Stimulated activated CD8-positive, alpha-beta memory T cell treated with anti-CD3 and anti-CD28 coated beads, Interleukin-15, amount 100 ng/mL, for 48 hours (primary cell): ENCODE data around the gene ROM1.

Experiments
- DNase-seq, 2 donors: peaks; one replicate each; pipeline ENCODE4 v3.0.0-alpha.2; 2020; ENCODE audit warnings: low read depth in 2 of 2

The ROM1 gene

DNA sequence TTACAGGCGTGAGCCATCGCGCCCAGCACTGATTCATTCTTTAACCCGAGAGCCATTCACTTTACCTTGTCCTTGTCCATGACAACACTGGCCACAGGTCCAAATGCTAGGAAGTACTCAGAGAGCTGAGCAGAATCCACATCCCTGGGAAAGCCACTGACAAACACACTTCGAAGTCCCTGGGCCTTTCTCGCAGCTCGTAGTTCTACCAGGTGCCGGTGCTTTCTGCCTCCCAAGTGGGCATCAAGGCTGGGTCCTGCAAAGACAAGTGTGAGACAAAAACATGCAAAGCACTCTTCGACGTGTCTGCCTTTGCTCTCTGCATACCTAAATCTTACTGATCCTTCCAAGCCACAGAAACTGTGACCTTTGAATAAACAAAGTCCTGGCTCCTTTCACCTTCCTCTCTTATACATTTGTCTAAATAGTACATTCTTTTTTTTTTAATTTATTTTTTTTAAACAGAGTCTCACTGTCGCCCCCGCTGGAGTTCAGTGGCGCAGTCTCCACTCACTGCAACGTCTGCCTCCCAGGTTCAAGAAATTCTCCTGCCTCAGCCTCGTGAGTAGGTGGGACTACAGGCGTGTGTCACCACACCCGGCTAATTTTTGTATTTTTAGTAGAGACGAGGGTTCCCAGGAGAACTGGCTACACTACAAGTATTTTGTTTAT lies 24.0 kb upstream of the ROM1 start:
- DNase-seq = no peak

DNA sequence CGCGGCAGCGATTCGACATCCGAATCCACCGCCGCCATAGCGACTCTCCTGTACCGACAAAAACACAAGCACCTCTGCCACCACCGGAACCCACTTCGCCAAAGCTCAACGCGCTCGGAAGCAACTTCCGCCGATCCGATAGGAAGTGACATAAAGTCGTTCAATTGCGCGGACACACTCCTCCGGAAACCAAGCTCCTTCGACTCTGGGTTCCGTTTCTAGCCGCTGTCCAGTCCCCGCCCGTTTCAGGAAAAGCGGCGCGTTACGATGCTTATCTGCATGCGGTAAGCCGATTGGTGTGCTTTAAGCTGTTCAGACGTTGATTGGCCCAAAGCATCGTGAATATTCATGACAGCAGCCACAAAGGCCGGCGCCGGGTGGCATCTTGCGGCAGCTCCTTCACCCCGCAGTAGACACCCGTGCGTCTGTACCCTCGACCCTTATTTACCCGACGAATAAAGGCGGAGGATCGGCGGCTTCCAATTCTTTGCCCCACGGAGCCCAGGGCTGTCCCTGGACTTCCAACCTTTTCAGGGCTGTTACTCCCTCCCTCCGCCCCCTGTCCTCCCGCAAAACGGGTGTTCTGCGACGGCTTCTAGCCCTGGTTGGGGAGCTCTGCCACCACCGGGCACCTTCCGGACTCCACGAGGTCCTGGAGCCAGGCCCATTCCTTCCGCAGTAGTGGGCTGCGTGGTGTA lies 21.5 kb upstream of the ROM1 start, which contains the start of gene TUT1:
TSS of gene TUT1 (minus strand) at position 76 of the 698 bp plus-strand sequence. CDS start at position 38, 38 bp downstream.
- peak; percentile 90 to 92 for DNase-seq

DNA sequence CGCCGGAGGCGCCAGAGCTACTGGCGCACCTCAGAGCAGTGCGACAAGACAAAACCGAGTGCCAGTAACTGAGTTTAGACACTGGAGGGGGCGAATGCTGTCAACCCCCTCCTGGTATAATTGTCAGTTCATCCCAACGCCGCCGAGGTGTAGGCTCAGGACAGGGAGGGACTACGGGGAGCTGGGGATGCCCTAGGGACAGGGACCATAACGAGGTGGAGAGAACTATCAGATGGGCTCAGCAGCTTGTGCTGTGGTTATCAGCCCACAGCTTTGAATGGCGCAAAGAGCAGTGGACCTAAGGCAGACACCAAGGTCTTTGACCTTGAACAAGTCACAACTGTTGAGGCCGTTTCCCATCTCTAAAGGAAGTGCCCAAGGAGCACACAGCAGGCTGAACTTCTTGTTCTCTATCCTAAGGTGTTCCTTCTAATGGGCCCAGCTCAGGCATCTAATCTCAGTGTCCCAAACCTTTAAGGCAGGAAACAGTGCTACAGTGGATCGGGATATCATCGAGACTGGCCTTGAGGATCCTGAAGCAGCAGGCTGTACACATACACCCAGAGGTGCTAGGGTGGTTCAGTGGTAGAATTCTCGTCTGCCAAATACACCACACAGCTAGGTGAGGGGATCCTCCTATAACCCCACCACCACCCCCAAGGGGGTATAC lies 20.8 kb upstream of the ROM1 start:
- DNase-seq = no peak

DNA sequence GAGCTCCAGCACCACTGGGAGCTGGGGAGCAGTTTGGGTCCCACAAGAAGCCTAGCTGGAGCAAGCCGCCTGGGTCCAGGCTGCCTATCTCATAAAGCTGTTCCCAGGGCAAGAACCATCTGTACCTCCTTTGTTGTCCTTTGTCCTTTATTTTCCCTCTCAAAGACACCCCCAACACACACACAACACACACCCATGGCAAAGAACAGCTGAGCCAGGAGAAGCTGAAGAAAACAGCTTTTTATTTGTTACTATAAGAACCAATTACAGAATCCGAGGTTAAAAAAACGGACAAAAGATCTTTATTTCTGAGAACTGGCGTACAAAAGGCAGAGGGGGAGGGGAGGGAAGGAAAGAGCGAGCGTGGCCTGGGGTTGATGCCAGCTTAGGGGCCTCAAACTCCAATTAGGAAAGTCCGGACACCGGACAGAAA lies 20.1 kb upstream of the ROM1 start:
- DNase-seq = no peak

DNA sequence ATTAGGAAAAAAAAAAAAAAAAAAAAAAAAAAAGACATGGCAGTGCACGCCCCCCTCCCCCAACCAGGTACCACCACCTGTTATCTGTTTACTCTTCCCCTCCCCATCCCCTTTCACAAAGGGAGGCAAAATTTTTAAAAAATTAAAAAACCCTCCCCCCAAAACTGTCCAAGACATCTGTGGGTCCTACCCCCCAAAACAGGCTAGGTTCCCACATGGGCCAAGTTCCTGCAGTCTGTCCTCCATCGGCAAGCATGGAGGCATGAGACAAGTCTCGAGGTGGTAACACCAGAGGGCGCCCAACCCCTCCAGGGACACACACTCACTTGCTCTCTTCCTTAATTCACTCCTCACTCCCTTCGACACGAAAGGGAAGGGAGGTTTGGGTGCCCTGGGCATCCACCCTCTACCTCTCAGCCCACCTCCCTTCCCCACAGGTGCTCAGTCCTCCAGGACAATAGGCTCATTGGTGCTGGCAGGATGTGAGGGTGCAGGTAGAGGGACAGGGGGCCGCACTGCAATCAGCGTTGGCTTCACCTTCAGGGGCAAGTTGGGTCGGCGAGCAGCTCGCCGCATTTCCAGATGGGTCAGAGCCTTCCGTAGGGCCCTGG lies 19.5 kb upstream of the ROM1 start:
- peak; percentile 57 to 58 for DNase-seq

DNA sequence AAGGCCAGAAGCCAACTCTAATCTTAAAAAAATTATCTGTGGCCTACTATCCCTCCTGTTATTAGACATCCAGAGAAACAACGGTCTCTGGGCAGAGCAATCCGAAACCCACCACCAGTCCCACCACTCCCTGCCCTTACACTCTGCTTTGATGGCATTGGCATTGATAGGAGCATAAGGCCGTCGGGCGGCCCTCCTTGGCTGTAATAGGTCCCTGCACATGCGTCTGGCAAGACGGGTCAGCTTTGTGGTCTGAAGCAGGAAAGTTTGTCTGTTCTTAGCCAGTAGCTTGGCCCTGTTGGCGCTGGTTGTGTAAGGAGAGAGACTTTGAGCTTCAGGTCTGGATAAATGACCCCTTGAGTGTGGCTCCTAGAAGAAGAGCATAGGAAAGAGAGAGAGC lies 17.9 kb upstream of the ROM1 start:
- DNase-seq = no peak

DNA sequence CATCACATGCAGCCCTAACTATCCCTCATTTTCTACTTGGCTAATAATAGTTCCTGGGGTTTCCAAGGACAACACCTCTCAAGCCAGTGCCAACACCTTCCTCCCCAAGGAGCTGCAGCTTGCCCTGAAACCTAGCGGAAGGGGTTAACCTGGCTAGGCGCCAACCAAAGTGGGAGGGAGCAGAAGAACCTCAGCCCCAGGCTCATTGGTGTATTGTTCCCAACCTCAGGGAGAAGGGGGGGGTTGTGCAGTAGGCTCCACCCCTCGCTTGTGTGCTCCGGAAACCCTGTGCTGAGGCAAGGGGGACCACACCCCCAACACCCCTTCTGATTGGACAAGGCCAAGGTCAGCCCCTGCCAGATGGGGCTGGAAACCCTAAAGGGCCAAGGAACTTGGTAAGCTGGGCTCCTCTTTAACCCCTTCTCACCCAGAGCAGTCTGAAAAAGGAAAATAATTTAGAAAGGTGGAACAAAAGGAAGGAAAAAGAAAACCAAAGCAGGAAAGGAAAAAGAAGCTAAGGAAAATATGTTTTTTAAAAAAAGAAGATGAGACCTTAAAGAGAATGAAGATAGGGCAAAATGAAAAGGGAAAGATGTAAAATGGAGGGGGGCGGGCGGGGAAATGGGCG lies 13.9 kb upstream of the ROM1 start:
- peak; percentile 94 to 96 for DNase-seq

DNA sequence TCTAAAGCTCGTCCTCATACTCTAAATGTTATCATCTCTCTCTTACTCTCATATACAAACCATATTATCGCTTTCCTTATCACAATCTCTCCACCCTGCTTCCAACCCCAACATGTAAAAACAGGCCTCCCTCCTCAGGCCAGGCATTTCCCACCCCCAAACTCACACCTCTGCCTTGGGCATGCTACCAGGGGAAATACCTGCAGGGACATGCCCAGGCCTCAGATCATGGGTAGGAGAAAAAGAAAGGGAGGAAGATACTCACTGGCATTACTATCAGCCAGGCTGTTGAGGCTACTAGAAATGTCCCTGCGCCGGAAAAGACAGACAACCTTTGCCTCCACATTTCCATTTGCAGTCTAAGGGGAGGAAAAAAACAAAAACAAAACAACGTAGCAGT lies 13.2 kb upstream of the ROM1 start:
- no peak for DNase-seq

DNA sequence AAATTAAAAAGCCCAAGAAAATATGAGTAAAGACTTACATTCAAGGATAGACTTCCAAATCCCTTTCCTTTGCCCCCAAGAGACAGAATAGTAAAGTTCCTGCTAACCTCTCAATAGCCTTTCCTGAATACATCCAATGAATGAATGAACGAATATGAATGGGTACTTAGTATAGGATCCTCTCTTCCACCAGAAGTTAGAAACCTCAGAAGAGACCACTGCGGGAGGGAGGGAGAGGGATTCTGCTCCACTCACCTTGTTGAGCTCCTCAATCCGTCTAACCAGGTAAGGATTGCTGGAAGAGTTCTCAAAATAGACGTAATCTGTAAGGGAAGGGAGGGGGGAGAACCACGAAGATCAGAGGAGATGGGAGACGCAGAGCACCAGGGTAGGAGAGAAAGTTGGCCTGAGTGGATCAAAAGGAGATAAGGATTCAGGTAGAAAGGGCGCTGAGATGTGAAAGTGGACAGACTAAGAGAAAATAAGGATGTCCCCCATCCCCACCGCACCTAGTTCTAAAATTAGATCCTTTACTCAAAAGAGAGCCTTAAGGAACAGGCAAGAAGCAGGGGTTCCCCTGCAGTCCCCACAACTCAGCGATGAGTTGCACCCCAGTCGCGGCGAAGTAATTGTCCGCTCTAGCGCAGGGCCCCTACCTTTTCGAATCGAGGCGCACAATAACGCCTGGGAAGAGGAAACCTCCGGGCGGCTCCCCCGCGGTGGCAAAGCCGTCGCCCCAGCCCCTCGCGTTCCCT lies 12.5 kb upstream of the ROM1 start:
- no peak for DNase-seq

DNA sequence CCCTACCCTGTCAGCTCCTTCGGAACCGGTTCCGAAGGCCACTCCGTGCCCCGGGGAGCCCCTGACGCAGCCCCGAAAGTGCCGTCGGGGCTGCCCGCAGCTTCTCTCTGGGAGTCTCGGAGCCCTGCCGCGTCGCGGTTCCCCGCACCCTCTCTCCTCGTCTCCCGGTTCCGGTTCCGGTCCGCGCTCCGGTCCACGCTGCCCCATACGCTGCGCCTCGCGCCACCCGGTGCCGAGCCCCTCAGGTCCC lies 12.0 kb upstream of the ROM1 start:
- peak in 1 of 2 donors; percentile 28 for DNase-seq

DNA sequence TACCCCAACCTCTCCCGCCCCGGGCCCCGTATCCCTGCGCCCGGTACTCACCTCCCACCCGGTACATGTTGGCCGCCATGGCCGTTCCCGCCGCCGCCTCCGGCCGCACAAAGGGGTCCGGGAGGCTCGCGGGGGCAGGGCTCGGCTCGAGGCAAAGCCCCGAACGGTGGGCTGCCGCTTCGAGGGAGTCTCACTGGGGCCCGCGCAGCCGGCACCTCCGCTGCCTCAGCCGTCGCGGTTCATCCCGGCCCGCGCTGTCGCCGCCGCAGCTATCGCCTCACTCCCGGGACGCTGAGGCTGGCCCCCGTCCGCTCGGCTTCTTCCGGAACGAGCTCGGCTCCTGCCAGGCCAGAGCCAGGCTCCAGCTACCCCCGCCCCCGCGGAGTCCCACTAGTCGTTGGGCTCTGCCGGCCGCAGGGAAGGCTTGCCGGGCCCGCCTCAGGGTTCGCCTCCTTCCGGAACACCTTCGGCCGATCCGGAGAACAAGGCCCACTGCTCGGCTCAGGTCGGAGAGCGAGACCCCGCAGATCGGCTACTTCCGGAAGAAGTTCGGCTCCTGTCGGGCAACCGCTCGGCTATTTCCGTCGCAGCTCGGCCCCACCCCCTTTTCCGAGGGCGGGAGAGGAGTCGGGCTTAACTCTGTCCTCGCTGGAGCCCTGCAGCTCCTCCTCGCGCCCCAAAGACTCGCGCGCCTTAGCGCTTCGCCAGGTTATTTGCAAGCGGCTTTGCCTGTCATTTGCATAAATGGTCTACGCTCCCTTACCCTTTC lies 11.5 kb upstream of the ROM1 start, which contains the start of gene MTA2:
TSS of gene MTA2 (minus strand) at position 494 of the 769 bp plus-strand sequence. CDS start at position 79, 415 bp downstream.
- peak; percentile 99 for DNase-seq

DNA sequence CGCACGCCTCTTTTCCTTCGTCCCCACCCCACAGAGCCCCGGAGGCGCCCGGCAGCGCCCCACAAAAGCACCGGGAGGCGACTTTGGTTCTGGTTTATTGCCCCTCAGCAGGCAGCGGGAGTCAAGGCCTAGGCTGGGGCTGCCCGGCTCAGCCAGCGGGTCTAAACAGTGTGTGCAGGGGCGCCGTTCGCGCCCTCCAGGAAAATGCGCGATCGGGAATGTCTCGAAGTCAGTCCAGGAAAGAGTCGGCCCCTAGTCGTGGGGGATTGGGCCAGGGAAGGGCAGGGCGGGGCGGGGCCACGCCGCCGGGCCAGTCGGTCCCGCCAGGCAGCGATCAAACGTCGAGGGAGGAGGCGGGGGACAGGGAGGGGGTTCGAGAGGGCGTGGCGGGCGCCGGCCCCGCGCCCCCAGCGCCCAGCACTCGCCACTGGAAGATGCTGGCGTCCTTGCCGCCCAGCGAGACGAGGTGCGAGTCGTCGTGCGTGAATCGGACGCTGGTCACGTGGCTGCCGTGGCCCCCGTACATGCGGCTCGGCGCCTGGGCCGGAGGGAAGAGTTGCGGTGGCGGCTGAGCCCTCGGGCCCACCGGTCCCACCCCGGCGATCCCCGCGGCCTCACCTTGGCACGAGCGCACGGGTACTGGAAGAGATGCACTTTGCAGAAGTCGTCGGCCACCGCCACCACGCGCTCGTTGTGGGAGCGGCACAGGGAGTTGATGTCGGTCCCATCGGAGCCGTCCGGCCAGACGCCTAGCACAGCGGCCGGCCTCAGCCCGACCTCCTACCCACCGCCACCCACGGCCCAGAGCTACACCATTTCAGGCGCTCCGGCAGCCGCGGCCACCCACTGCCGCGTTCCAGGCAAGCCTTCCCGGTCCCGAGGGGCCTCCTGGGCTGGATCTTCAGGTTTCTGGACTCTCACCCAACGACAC lies 10.7 kb upstream of the ROM1 start:
- peak in 1 of 2 donors; percentile 27 for DNase-seq

DNA sequence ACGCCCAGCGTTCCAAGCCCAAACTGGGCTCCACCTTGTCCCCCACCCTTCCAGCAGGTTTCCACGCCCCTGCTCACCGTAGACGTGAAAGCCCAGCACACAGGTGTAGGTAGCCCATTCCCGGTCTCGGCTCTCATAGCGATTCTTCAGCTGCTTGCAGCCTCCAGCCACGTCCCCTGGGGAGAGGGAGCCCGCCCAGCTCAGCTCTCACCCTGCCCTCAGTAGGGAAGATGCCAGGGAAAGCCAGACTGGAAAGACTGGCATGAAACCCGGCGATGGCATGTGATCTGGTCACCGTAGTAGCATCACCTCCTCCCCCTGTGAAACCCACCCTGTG lies 10.0 kb upstream of the ROM1 start:
- no peak for DNase-seq

DNA sequence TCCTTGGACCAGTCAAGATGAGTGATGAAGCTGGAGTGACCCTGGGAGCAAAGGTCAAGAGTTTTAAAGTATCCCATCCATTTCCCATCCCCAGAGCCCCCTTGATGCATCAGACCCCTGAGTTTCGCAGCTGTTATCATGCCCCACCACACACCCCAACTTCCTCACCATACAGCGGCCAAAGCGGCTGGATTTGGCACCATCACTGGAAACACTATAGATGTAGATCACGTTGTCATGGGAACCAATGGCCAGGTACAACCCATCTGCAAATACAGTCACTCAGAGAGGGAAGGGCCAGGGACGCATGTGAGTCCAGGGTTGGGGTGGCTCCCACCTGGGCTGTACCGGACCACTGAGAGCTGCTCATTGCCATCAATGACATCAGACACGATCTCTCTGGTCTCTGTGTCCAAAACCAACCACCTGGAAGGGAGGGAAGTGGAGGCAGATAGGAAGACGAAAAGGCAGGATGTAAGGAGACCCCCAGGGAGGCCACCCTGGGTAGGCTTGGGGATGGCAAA lies 9.2 kb upstream of the ROM1 start:
- DNase-seq = no peak

DNA sequence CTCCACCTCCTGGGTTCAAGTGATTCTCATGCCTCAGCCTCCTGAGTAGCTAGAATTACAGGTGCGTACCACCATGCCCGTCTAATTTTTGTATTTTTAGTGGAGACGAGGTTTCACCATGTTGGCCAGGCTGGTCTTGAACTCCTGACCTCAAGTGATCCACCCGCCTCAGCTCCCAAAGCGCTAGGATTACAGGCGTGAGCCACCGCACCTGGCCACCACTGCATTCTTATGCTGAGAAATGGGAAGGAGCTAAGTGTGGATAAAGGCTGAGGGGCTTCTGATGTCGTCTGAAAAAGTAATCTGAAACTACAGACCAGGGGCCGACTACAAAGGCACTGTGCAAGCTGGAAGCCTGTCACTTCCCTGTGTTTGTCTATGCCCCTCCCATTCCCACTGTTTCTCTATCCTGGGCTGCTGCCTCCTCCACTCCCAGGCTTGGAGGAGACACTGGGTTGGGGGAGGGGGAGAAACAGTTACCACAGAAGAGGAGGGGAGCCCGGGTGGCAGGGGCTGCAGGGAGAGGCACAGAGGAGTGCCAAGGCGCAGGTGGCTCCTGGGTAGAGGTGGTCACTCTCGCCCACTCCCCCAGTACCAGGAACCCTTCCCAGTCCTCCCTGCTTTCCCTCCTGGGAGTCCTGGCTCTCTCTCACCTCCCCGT lies 8.5 kb upstream of the ROM1 start:
- no peak for DNase-seq

DNA sequence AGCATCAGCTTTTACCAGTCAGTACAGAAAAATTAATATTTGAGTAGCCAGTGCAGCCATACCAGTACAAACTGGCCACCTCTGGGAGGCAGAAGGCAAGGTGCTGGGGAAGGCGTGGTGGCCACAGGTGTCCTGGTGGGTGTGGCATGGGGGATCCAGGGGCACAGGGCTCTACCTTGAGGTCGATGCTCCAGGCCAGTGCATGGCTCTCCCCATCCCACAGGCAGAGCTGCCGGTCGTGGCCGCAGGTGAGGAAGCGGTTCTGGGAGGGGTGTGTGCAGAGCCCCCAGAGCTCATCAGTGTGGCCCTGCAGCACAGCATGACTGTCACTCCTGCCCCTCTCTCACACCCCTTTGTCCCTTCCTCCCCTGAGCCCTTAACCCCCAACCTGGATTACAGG lies 7.6 kb upstream of the ROM1 start:
- no peak for DNase-seq

DNA sequence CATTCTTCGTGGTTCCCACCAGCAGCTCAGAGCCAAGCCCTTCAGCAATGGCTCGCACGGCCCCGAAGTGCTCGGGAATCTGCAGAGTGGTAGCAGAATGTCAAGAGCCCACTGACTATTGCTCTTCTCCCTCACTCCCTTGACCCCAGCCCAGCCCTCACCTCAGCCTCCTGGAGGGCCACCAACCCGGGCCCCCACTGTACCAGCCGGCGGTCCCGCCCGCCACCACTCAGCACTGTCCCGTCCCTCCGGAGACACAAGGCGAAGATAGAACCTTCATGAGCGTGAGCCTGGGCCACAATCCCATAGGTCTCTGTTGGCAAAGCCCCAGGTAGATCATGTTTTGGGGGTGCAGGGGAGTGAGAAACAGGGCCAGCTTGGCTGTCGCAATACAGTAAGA lies 7.2 kb upstream of the ROM1 start:
- no peak for DNase-seq

DNA sequence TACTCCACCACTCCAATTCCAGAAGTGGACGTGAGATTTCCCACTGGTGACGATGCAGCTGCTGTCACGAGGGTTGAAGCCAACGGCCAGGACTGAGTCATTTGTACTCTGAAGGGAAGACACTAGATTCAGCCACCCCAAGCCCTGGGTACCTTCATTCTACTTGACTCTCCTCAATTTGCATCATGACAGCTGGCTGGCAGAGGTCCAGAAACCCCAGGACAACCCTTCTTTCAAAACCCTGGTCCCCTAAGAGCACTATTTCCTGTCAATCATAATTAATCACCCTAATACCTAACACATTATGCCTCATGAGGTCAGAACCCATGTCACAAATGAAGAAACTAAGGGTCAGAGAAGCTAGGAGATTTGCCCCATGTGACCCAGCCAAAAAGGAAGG lies 5.3 kb upstream of the ROM1 start:
- DNase-seq = no peak

DNA sequence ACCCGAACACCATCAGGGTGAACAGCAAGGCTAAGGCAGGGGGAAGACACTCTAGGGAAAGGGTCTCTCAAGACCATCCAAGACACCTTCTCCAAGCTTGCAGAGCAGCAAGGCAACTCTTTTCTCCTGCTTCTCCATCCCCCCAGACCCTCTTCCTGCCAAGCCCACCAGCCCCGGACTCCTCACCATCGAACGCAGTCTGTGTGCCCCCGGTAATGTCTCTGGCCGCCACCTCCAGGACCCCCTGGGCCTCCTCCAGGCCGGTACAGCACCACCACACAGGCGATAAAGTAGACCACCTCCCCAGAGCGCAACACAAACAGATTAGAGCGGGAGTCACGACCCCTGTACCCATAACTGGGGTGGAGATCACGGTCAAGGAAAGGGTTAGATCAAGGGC lies 4.3 kb upstream of the ROM1 start:
- DNase-seq = no peak
